GM12878 (cell line): ENCODE data around the gene DNAAF2. TPM values are rescaled to one million over a fixed set of nuclear protein-coding genes. Genes with fewer than 3 reads are reported as not detected.

ENCODE experiments used
- BRCA1 ChIP-seq: IDR thresholded peaks from 2 replicates; pipeline ENCODE4 v1.6.1; 2011; ENCODE audit warnings: low read depth, low read length, improper control_type of control experiment
- CBFB ChIP-seq: IDR thresholded peaks from 2 replicates; pipeline ENCODE4 v1.6.1; 2016; ENCODE audit warnings: antibody characterized with exemption, low read depth
- CREB1 ChIP-seq: IDR thresholded peaks from 2 replicates; pipeline ENCODE4 v1.6.1; 2012; ENCODE audit warnings: low read depth, mild to moderate bottlenecking, inconsistent platforms
- FOS ChIP-seq: IDR thresholded peaks from 3 replicates; pipeline ENCODE4 v1.6.1; 2011; ENCODE audit warnings: borderline replicate concordance; ENCODE audit not compliant: insufficient read length; ENCODE audit errors: extremely low read depth
- HCFC1 ChIP-seq: fragments of 150-350 bp; IDR thresholded peaks from 2 replicates; pipeline ENCODE4 v1.6.1; 2014; ENCODE audit warnings: low read length
- HDAC2 ChIP-seq: fragments of 200-600 bp; sonication (generic); IDR thresholded peaks from 2 replicates; pipeline ENCODE4 v1.6.1; 2017
- HDAC6 ChIP-seq: fragments of 200-600 bp; sonication (generic); IDR thresholded peaks from one replicate; pipeline ENCODE4 v1.8.0; 2017; ENCODE audit warnings: antibody characterized with exemption; ENCODE audit not compliant: unreplicated experiment
- HDGF ChIP-seq: fragments of 450-650 bp; IDR thresholded peaks from 2 replicates; pipeline ENCODE4 v1.6.1; 2016; ENCODE audit warnings: antibody characterized with exemption
- IKZF2 ChIP-seq, 2 experiments: fragments of 450-650 bp; IDR thresholded peaks; 2 replicates each; pipeline ENCODE4 v1.6.1; 2017; ENCODE audit warnings: mild to moderate bottlenecking in 2 of 2, moderate library complexity in 2 of 2
- KAT2A ChIP-seq: conservative IDR thresholded peaks from 2 replicates; pipeline ENCODE4 v1.6.1; 2011; ENCODE audit warnings: low read depth, low read length; ENCODE audit not compliant: control insufficient read depth
- MEF2B ChIP-seq: fragments of 450-650 bp; IDR thresholded peaks from 2 replicates; pipeline ENCODE4 v1.6.1; 2018; ENCODE audit warnings: mild to moderate bottlenecking, moderate library complexity; ENCODE audit not compliant: partially characterized antibody, poor library complexity, severe bottlenecking
- MTA2 ChIP-seq: fragments of 450-650 bp; IDR thresholded peaks from 2 replicates; pipeline ENCODE4 v1.6.1; 2016; ENCODE audit warnings: low read depth, mild to moderate bottlenecking, moderate library complexity
- NBN ChIP-seq: fragments of 450-650 bp; IDR thresholded peaks from 2 replicates; pipeline ENCODE4 v1.6.1; 2016
- NFIC ChIP-seq: IDR thresholded peaks from 2 replicates; pipeline ENCODE4 v1.6.1; 2012; ENCODE audit warnings: low read depth, mild to moderate bottlenecking, inconsistent platforms, low read length, moderate library complexity
- POLR2A ChIP-seq: IDR thresholded peaks from 2 replicates; pipeline ENCODE4 v1.6.1; 2011; ENCODE audit warnings: low read depth, mild to moderate bottlenecking, low read length
- RUNX3 ChIP-seq: IDR thresholded peaks from 2 replicates; pipeline ENCODE4 v1.6.1; 2012; ENCODE audit warnings: low read length, inconsistent platforms
- SMARCA5 ChIP-seq: fragments of 450-650 bp; IDR thresholded peaks from 2 replicates; pipeline ENCODE4 v1.6.1; 2017; ENCODE audit warnings: mild to moderate bottlenecking
- SREBF2 ChIP-seq: IDR thresholded peaks from 2 replicates; pipeline ENCODE4 v1.6.1; 2012; ENCODE audit warnings: mild to moderate bottlenecking, low read length
- TAF1 ChIP-seq: IDR thresholded peaks from 2 replicates; pipeline ENCODE4 v1.6.1; 2011; ENCODE audit warnings: mild to moderate bottlenecking, low read depth, low read length, borderline replicate concordance
- TBL1XR1 ChIP-seq: IDR thresholded peaks from 2 replicates; pipeline ENCODE4 v1.6.1; 2012; ENCODE audit warnings: low read depth, low read length, improper control_type of control experiment
- polyA plus RNA-seq, 11 experiments: library from polyadenylated mRNA; depleted of rRNA in 4 of 11; unstranded in 6 of 11; stranded (reverse) in 5 of 11; fragments of >200 nt; fragmentation: Nextera tagmentation in 4 of 11; fragmentation: Illumina TruSeq in 1 of 11; extraction: Ambion mirVana in 4 of 11; extraction: Trizol in 1 of 11; gene quantifications; 1 replicate in 1 of 11; 2 replicates in 10 of 11; pipeline versions ENCODE4 v1.2.1 to v1.2.3, GENCODE V29; 2011 to 2016; ENCODE audit warnings: inconsistent platforms in 2 of 11, missing spikeins in 2 of 11, low read depth in 1 of 11
- total RNA-seq, 4 experiments: library from RNA; depleted of rRNA in 3 of 4; stranded (reverse); fragments of >200 nt in 3 of 4; fragmentation: Illumina TruSeq in 1 of 4; extraction: Trizol in 1 of 4; gene quantifications; 2 replicates each; pipeline versions ENCODE4 v1.2.1 to v1.2.3, GENCODE V29; 2013 to 2021
- TF ChIP-seq, protein P1 (sequence below): fragments of 450-650 bp; IDR thresholded peaks from 2 replicates; pipeline ENCODE4 v1.6.1; 2016; ENCODE audit warnings: mild to moderate bottlenecking, moderate library complexity, borderline replicate concordance
- TF ChIP-seq, protein P2 (sequence below): fragments of 450-650 bp; IDR thresholded peaks from 2 replicates; pipeline ENCODE4 v1.6.1; 2016; ENCODE audit warnings: mild to moderate bottlenecking
- TF ChIP-seq, protein P3 (sequence below): fragments of 450-650 bp; formaldehyde crosslinking; IDR thresholded peaks from 2 replicates; pipeline ENCODE4 v1.5.0; 2022; ENCODE audit warnings: mild to moderate bottlenecking, missing genetic modification characterization

The DNAAF2 gene
- total and polyA plus RNA-seq, 10 of the 15 experiments (the other 5 are each of a cell fraction or from before 2014, with no cell fraction given) = 5.7 to 24.7 (median 10.8) TPM

DNA sequence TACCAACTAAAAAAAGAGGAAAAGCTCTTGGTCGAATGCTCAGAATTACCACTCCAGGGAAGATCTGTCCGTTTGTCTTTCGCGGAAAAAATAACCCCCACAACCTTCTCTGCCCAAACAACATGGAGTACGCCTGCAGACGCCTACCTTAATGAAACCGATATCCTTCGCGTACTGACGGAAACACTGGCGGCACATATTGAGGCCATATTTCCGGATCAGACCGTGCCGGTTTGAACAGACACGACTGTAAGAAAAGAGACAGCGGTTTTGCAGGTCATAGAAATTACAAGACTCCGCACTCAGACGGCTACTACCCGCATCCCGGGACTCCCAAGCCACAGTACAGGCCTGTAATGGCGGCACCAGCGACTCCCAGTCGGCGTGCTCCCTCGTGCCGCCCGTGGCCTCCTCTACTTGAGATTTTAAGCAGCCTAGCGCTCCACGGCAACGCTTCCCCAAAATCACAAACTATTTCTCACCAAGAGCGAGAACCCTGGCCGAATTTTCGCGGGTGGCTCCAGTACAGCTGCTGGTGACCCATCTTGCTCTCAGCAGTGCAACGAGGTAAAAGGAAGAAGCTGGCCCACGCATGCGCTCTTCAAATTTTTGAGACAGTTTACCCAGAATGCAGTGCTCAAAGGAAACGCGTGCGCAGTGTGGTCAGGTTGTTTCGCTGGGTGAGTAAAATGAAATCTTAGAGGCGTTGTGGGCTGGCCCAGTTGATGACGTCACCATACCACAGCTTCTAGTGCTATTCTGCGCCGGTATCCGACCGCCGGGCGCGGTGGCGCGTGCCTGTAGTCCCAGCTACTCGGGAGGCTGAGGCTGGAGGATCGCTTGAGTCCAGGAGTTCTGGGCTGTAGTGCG lies 49.0 kb downstream of the DNAAF2 start, which contains the start of gene RPS29 (continued):
- TF ChIP-seq, protein P1, sequence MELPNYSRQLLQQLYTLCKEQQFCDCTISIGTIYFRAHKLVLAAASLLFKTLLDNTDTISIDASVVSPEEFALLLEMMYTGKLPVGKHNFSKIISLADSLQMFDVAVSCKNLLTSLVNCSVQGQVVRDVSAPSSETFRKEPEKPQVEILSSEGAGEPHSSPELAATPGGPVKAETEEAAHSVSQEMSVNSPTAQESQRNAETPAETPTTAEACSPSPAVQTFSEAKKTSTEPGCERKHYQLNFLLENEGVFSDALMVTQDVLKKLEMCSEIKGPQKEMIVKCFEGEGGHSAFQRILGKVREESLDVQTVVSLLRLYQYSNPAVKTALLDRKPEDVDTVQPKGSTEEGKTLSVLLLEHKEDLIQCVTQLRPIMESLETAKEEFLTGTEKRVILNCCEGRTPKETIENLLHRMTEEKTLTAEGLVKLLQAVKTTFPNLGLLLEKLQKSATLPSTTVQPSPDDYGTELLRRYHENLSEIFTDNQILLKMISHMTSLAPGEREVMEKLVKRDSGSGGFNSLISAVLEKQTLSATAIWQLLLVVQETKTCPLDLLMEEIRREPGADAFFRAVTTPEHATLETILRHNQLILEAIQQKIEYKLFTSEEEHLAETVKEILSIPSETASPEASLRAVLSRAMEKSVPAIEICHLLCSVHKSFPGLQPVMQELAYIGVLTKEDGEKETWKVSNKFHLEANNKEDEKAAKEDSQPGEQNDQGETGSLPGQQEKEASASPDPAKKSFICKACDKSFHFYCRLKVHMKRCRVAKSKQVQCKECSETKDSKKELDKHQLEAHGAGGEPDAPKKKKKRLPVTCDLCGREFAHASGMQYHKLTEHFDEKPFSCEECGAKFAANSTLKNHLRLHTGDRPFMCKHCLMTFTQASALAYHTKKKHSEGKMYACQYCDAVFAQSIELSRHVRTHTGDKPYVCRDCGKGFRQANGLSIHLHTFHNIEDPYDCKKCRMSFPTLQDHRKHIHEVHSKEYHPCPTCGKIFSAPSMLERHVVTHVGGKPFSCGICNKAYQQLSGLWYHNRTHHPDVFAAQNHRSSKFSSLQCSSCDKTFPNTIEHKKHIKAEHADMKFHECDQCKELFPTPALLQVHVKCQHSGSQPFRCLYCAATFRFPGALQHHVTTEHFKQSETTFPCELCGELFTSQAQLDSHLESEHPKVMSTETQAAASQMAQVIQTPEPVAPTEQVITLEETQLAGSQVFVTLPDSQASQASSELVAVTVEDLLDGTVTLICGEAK = peak; percentile 75; the same call in 1 of the 2 replicates
- peak; percentile 74; the same call in 1 of the 2 replicates for TF ChIP-seq HDGF
- peak; percentile 91 for TF ChIP-seq POLR2A
- TF ChIP-seq MTA2 = peak; percentile 63; the same call in 1 of the 2 replicates
- TF ChIP-seq SREBF2 = peak; percentile 86
- peak; percentile 59 for TF ChIP-seq MEF2B
- TF ChIP-seq KAT2A = no peak
- TF ChIP-seq FOS = no peak
- no peak for TF ChIP-seq NFIC
- TF ChIP-seq TBL1XR1 = peak; percentile 49; the same call in 1 of the 2 replicates
- TF ChIP-seq, protein P2, sequence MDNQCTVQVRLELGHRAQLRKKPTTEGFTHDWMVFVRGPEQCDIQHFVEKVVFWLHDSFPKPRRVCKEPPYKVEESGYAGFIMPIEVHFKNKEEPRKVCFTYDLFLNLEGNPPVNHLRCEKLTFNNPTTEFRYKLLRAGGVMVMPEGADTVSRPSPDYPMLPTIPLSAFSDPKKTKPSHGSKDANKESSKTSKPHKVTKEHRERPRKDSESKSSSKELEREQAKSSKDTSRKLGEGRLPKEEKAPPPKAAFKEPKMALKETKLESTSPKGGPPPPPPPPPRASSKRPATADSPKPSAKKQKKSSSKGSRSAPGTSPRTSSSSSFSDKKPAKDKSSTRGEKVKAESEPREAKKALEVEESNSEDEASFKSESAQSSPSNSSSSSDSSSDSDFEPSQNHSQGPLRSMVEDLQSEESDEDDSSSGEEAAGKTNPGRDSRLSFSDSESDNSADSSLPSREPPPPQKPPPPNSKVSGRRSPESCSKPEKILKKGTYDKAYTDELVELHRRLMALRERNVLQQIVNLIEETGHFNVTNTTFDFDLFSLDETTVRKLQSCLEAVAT = peak; percentile 65; the same call in 1 of the 2 replicates
- TF ChIP-seq BRCA1 = peak; percentile 61; the same call in 1 of the 2 replicates
- peak; percentile 100 for TF ChIP-seq NBN
- peak; percentile 89 to 94; a peak in 3 of 4 replicates for TF ChIP-seq IKZF2 (IDR thresholded peaks at IDR 0.05)
- TF ChIP-seq, protein P3, sequence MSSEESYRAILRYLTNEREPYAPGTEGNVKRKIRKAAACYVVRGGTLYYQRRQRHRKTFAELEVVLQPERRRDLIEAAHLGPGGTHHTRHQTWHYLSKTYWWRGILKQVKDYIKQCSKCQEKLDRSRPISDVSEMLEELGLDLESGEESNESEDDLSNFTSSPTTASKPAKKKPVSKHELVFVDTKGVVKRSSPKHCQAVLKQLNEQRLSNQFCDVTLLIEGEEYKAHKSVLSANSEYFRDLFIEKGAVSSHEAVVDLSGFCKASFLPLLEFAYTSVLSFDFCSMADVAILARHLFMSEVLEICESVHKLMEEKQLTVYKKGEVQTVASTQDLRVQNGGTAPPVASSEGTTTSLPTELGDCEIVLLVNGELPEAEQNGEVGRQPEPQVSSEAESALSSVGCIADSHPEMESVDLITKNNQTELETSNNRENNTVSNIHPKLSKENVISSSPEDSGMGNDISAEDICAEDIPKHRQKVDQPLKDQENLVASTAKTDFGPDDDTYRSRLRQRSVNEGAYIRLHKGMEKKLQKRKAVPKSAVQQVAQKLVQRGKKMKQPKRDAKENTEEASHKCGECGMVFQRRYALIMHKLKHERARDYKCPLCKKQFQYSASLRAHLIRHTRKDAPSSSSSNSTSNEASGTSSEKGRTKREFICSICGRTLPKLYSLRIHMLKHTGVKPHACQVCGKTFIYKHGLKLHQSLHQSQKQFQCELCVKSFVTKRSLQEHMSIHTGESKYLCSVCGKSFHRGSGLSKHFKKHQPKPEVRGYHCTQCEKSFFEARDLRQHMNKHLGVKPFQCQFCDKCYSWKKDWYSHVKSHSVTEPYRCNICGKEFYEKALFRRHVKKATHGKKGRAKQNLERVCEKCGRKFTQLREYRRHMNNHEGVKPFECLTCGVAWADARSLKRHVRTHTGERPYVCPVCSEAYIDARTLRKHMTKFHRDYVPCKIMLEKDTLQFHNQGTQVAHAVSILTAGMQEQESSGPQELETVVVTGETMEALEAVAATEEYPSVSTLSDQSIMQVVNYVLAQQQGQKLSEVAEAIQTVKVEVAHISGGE = 0 out of 2 replicates have a peak, but pooled peaks have one; percentile 33
- TF ChIP-seq TAF1 = peak; percentile 95
- peak; percentile 54 for TF ChIP-seq CBFB
- TF ChIP-seq HCFC1 = no peak; the same call in 1 of the 2 replicates
- TF ChIP-seq CREB1 = peak; percentile 94
- no peak for TF ChIP-seq HDAC2
- no peak for TF ChIP-seq HDAC6
- TF ChIP-seq RUNX3 = peak; percentile 65
- peak; percentile 94; the same call in 1 of the 2 replicates for TF ChIP-seq SMARCA5
